ENCODE data around the gene PKP3. TPM values are rescaled to one million over a fixed set of nuclear protein-coding genes. Genes with fewer than 3 reads are reported as not detected.

PKP3 gene
- total and polyA plus RNA-seq, 10 donors, result 0.09 to 2.8 (median 0.44) TPM; not detected in 4

GRCh38 chr11:355581-356458, 38.2 kb upstream of the PKP3 start:
- WGBS, 5 donors, result 3 to 8% (median 5%) methylated on average over 4 to 74 of the region's 76 CpGs
- intact Hi-C loops (cut with DNase I; ENCODE audit: low total_unique reads), result loop anchor here (5.0 kb wide), 1 partner anchor 49 kb away; the partner anchor contains the start of gene IFITM2
- DNase-seq, result peak; percentile 98
- H3K9me3 ChIP-seq, result peaks cover 0 to 7% (median 4%) of the 10 kb centered on the region in 8 donors
- H3K4me3 ChIP-seq, result peak overlapping the region; percentile 32 to 66 (median 40)
- TF ChIP-seq CTCF (IDR thresholded peaks at IDR 0.05 in 8 of 11, conservative IDR thresholded peaks at IDR 0.05 in 3 of 11), result peak in 2 of 11 experiments; percentile 4 to 19
- TF ChIP-seq POLR2A (IDR thresholded peaks at IDR 0.05), result peak in 2 of 3 donors; percentile 65 to 79
- peak; percentile 91 to 96 (median 94) for TF ChIP-seq POLR2AphosphoS5 (IDR thresholded peaks at IDR 0.05)
- peaks cover 7 to 51% (median 36%) of the 10 kb centered on the region in 6 donors for H3K4me1 ChIP-seq
- no peaks in the 10 kb centered on the region for H3K36me3 ChIP-seq
- no peaks in the 10 kb centered on the region for H3K27me3 ChIP-seq (replicated peaks in 1 of 7)
- H3K27ac ChIP-seq, result peak overlapping the region; percentile 88 to 99 (median 97)

GRCh38 chr11:356610-357009, 37.4 kb upstream of the PKP3 start:
- H3K27me3 ChIP-seq (replicated peaks in 1 of 7), result no peaks in the 10 kb centered on the region
- peak; percentile 2 for DNase-seq
- intact Hi-C loops (cut with DNase I; ENCODE audit: low total_unique reads), result loop anchor here (5.0 kb wide), 1 partner anchor 49 kb away; the partner anchor contains the start of gene IFITM2
- no peak overlapping the region for H3K27ac ChIP-seq
- H3K36me3 ChIP-seq, result no peaks in the 10 kb centered on the region
- WGBS, 5 donors, result 77 to 83% (median 79%) methylated on average over 6 of the region's 6 CpGs
- H3K4me1 ChIP-seq, result peaks cover 7 to 43% (median 29%) of the 10 kb centered on the region in 6 donors
- H3K9me3 ChIP-seq, result peaks cover 0 to 14% (median 11%) of the 10 kb centered on the region in 8 donors
- H3K4me3 ChIP-seq, result no peak overlapping the region
- TF ChIP-seq CTCF (IDR thresholded peaks at IDR 0.05 in 8 of 11, conservative IDR thresholded peaks at IDR 0.05 in 3 of 11) (no peak), POLR2A (IDR thresholded peaks at IDR 0.05) (no peak), POLR2AphosphoS5 (IDR thresholded peaks at IDR 0.05) (no peak)

- peak; percentile 4 for DNase-seq
- peaks cover 7 to 35% (median 27%) of the 10 kb centered on the region in 6 donors for H3K4me1 ChIP-seq
- intact Hi-C loops (cut with DNase I; ENCODE audit: low total_unique reads), result loop anchor here (5.0 kb wide), 1 partner anchor 50 kb away; the partner anchor contains the start of gene IFITM2
- H3K36me3 ChIP-seq, result no peaks in the 10 kb centered on the region
- WGBS, 5 donors, result 93 to 98% (median 97%) methylated on average over 4 of the region's 4 CpGs
- TF ChIP-seq POLR2A (IDR thresholded peaks at IDR 0.05) (no peak), POLR2AphosphoS5 (IDR thresholded peaks at IDR 0.05) (no peak), CTCF (IDR thresholded peaks at IDR 0.05 in 8 of 11, conservative IDR thresholded peaks at IDR 0.05 in 3 of 11) (no peak)
- H3K9me3 ChIP-seq, result peaks cover 0 to 16% (median 12%) of the 10 kb centered on the region in 8 donors
- H3K27ac ChIP-seq, result no peak overlapping the region
- no peaks in the 10 kb centered on the region for H3K27me3 ChIP-seq (replicated peaks in 1 of 7)
- H3K4me3 ChIP-seq, result no peak overlapping the region
These were observed 36.4 kb upstream of the PKP3 start for GRCh38 chr11:357582-357981.

All from spleen (tissue), 11 donors.